ENCODE measurements around the gene FAM163B.
A peak's percentile ranks its signal among the peaks of the same experiment; 100 is the strongest.
"Not testable (repeated sequence)": the region's sequence is repeated elsewhere in the genome, so short reads cannot be mapped to it uniquely, and the experiment has no call there.

DNA sequence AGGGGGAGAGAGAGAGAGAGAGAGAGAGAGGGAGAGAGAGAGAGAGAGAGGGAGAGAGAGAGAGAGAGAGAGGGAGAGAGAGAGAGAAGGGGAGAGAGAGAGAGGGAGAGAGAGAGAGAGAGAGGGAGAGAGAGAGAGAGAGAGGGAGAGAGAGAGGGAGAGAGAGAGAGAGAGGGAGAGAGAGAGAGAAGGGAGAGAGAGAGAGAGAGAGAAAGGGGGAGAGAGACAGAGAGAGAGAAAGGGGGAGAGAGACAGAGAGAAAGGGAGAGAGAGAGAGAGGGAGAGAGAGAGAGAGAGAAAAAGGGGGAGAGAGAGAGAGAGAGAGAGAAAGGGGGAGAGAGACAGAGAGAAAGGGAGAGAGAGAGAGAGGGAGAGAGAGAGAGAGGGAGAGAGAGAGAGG lies 45.4 kb downstream of the FAM163B start:
- TF ChIP-seq CTCF (IDR thresholded peaks at IDR 0.05) = peak in 1 of 3 experiments; percentile 72
- not testable (repeated sequence) for TF ChIP-seq POLR2AphosphoS5, EP300 (IDR thresholded peaks at IDR 0.05)
